HepG2 (cell line): ENCODE data around the gene CACNA1C. TPM values are rescaled to one million over a fixed set of nuclear protein-coding genes. Genes with fewer than 3 reads are reported as not detected.

Source experiments
- ATAC-seq: fragments of 200-7000 bp; cut with Tn5 transposase; 3 replicates; pipeline ENCODE4 v1.9.1; 2020; ENCODE audit warnings: mild to moderate bottlenecking, moderate library complexity
- BruUV-seq: library from RNA; stranded (reverse); fragments of 400-500 nt; replicated peaks from 2 replicates; lab custom pipeline; 2021; lab: Mats Ljungman, UMichigan
- CTCF ChIA-PET: fragments of 300-600 bp; formaldehyde crosslinking; extraction: SDS; loops from one replicate; lab custom pipeline; 2021; ENCODE audit warnings: low total read pairs, inconsistent platforms, low intra/inter-chr PET ratio; lab: Yijun Ruan, JAX
- POLR2A ChIA-PET: fragments of 350-600 bp; sonication (Branson Sonifier 250); formaldehyde crosslinking; loops from one replicate; lab custom pipeline; 2020; ENCODE audit warnings: antibody characterized with exemption, inconsistent platforms; lab: Yijun Ruan, JAX
- DNase-seq: peaks from one replicate; pipeline ENCODE4 v3.0.0-alpha.2; 2015; ENCODE audit warnings: low spot score
- FAIRE-seq: peaks from 3 replicates; lab custom pipeline; 2011; peaks lifted over from hg19 to GRCh38; lab: Jason Lieb, UNC
- H2AFZ ChIP-seq: one replicate; pipeline ENCODE4 v1.6.1; 2011; ENCODE audit warnings: low read length, inconsistent platforms
- H3K27ac ChIP-seq: fragments of 300-600 bp; 3 replicates; pipeline ENCODE4 v1.8.0; 2011; ENCODE audit warnings: mixed run types, mild to moderate bottlenecking, mixed read lengths, low read length, inconsistent platforms; ENCODE audit not compliant: insufficient read depth; ENCODE audit errors: extremely low read length
- H3K27me3 ChIP-seq, 2 experiments: fragments of 200-600 bp in 1 of 2; 2 replicates in 1 of 2; 3 replicates in 1 of 2; pipeline versions ENCODE4 v1.6.0 to v1.8.0; 2011; ENCODE audit warnings: low read length in 2 of 2, mild to moderate bottlenecking in 2 of 2, moderate library complexity in 2 of 2, inconsistent platforms in 1 of 2; ENCODE audit not compliant: insufficient read depth in 2 of 2, control insufficient read depth in 1 of 2
- H3K36me3 ChIP-seq, 2 experiments: fragments of 200-600 bp in 1 of 2; replicated peaks in 1 of 2; 2 replicates in 1 of 2; 3 replicates in 1 of 2; pipeline versions ENCODE4 v1.5.1 to v1.8.0; 2011; ENCODE audit warnings: low read length in 2 of 2, inconsistent platforms in 1 of 2; ENCODE audit not compliant: insufficient read depth in 2 of 2, control insufficient read depth in 1 of 2
- H3K4me1 ChIP-seq: 2 replicates; pipeline ENCODE4 v1.5.1; 2012; ENCODE audit warnings: low read length, inconsistent platforms; ENCODE audit not compliant: insufficient read depth
- H3K4me2 ChIP-seq: 2 replicates; pipeline ENCODE4 v1.6.0; 2011; ENCODE audit warnings: low read depth, low read length, inconsistent platforms
- H3K4me3 ChIP-seq, 3 experiments: fragments of 200-600 bp in 1 of 3; sonication (generic), shearing (Covaris generic) in 1 of 3; replicated peaks in 1 of 3; 2 replicates each; pipeline ENCODE4 v1.5.1; 2011 to 2016; ENCODE audit warnings: low read length in 3 of 3, inconsistent platforms in 2 of 3, low read depth in 2 of 3, mild to moderate bottlenecking in 2 of 3, control low read depth in 1 of 3, mixed read lengths in 1 of 3; ENCODE audit not compliant: insufficient read depth in 1 of 3
- H3K79me2 ChIP-seq: one replicate; pipeline ENCODE4 v1.6.1; 2011; ENCODE audit warnings: low read length, inconsistent platforms; ENCODE audit not compliant: insufficient read depth
- H3K9ac ChIP-seq: 2 replicates; pipeline ENCODE4 v1.6.0; 2011; ENCODE audit warnings: mild to moderate bottlenecking, low read depth, low read length, inconsistent platforms; ENCODE audit not compliant: insufficient read depth
- H3K9me3 ChIP-seq: 2 replicates; pipeline ENCODE4 v1.5.1; 2012; ENCODE audit warnings: mild to moderate bottlenecking, low read length
- H4K20me1 ChIP-seq: 2 replicates; pipeline ENCODE4 v1.6.0; 2011; ENCODE audit warnings: inconsistent platforms, mild to moderate bottlenecking, low read length, moderate library complexity; ENCODE audit not compliant: insufficient read depth
- BRCA1 ChIP-seq: sonication (generic); formaldehyde crosslinking; IDR thresholded peaks from 2 replicates; pipeline ENCODE4 v1.4.0; 2020; ENCODE audit warnings: missing genetic modification reagents
- FOXJ3 ChIP-seq: sonication (generic); formaldehyde crosslinking; IDR thresholded peaks from 2 replicates; pipeline ENCODE4 v1.4.0; 2020; ENCODE audit warnings: missing genetic modification reagents, mild to moderate bottlenecking, borderline replicate concordance
- GLI4 ChIP-seq: sonication (generic); formaldehyde crosslinking; IDR thresholded peaks from 2 replicates; pipeline ENCODE4 v1.5.1; 2020; ENCODE audit warnings: missing genetic modification reagents, mild to moderate bottlenecking, moderate library complexity, borderline replicate concordance
- GMEB1 ChIP-seq: sonication (generic); formaldehyde crosslinking; IDR thresholded peaks from 2 replicates; pipeline ENCODE4 v1.5.1; 2020; ENCODE audit warnings: missing genetic modification reagents, mild to moderate bottlenecking, borderline replicate concordance
- HNRNPLL ChIP-seq: fragments of 200-400 bp; formaldehyde crosslinking; IDR thresholded peaks from 2 replicates; pipeline ENCODE4 v1.6.1; 2017; ENCODE audit warnings: mild to moderate bottlenecking, low read depth, low read length; ENCODE audit not compliant: poor library complexity, severe bottlenecking
- NFE2L1 ChIP-seq: sonication (generic); formaldehyde crosslinking; IDR thresholded peaks from 2 replicates; pipeline ENCODE4 v1.4.0; 2020; ENCODE audit warnings: missing genetic modification reagents, mild to moderate bottlenecking, borderline replicate concordance
- NR2F1 ChIP-seq, 2 experiments: fragments of 450-650 bp in 1 of 2; formaldehyde crosslinking in 1 of 2; IDR thresholded peaks; 2 replicates each; pipeline versions ENCODE4 v1.5.0 to v1.6.1; 2016 to 2020; ENCODE audit warnings: mild to moderate bottlenecking in 1 of 2, missing compliant biosample characterization in 1 of 2, missing genetic modification reagents in 1 of 2, moderate library complexity in 1 of 2
- SALL2 ChIP-seq: sonication (generic); formaldehyde crosslinking; IDR thresholded peaks from 2 replicates; pipeline ENCODE4 v1.8.1; 2023; ENCODE audit warnings: mild to moderate bottlenecking, missing genetic modification reagents, inconsistent platforms
- YY1 ChIP-seq: IDR thresholded peaks from 2 replicates; pipeline ENCODE4 v1.6.1; 2011; ENCODE audit warnings: low read length, low read depth, moderate library complexity, mild to moderate bottlenecking; ENCODE audit not compliant: insufficient read depth, insufficient replicate concordance
- ZBTB43 ChIP-seq: sonication (generic); formaldehyde crosslinking; conservative IDR thresholded peaks from 2 replicates; pipeline ENCODE4 v1.4.0; 2020; ENCODE audit warnings: missing genetic modification reagents
- ZFP36 ChIP-seq: fragments of 150-350 bp; IDR thresholded peaks from 2 replicates; pipeline ENCODE4 v1.6.1; 2018; ENCODE audit warnings: borderline replicate concordance, low read length, low read depth; ENCODE audit not compliant: partially characterized antibody
- ZNF350 ChIP-seq: sonication (generic); formaldehyde crosslinking; IDR thresholded peaks from 2 replicates; pipeline ENCODE4 v1.4.0; 2020; ENCODE audit warnings: mild to moderate bottlenecking, low read depth, missing genetic modification reagents, borderline replicate concordance
- ZNF7 ChIP-seq: IDR thresholded peaks from 2 replicates; pipeline ENCODE4 v1.6.1; 2016; ENCODE audit warnings: missing biosample characterization, missing genetic modification reagents
- WGBS: methylation state at CpG from one replicate; pipeline ENCODE4 v1.1.6; 2017; ENCODE audit warnings: low lambda C conversion rate; 5-methylcytosine and 5-hydroxymethylcytosine counted together
- in situ Hi-C: cut with HindIII; loops from 2 replicates; pipeline ENCODE4 v1.10.0; 2017; ENCODE audit warnings: low pct_unique_long_range_greater_than_20kb; ENCODE audit not compliant: extremely low pct_ligation_motif_present
- intact Hi-C: fragments of 100-400 bp; cut with micrococcal nuclease; formaldehyde crosslinking; loops from one replicate; pipeline ENCODE4 v1.10.0; 2022; ENCODE audit not compliant: unreplicated experiment
- polyA plus RNA-seq, 8 experiments: library from polyadenylated mRNA; depleted of rRNA in 3 of 8; stranded (reverse) in 7 of 8; unstranded in 1 of 8; fragments of >200 nt; fragmentation: Illumina TruSeq in 4 of 8; extraction: Trizol in 4 of 8; gene quantifications; 2 replicates each; pipeline versions ENCODE4 v1.2.1 to v1.2.3, GENCODE V29; 2011 to 2016; ENCODE audit warnings: low read depth in 4 of 8, missing spikeins in 1 of 8, mixed read lengths in 1 of 8; ENCODE audit not compliant: insufficient read depth in 1 of 8
- total RNA-seq, 5 experiments: library from RNA; depleted of rRNA; stranded (reverse); fragments of >200 nt; fragmentation: Illumina TruSeq; extraction: Trizol; gene quantifications; 2 replicates each; pipeline ENCODE4 v1.2.3, GENCODE V29; 2016; ENCODE audit warnings: low read depth in 1 of 5
- TF ChIP-seq, protein P1 (sequence below): IDR thresholded peaks from 2 replicates; pipeline ENCODE4 v1.6.1; 2016; ENCODE audit warnings: low read depth, control low read depth

CACNA1C gene
- total and polyA plus RNA-seq, 2 of the 13 experiments (the other 11 are each of a cell fraction or from before 2014, with no cell fraction given) = not detected

- no peaks in the 10 kb centered on the region for H3K4me1 ChIP-seq
- no peak for TF ChIP-seq NFE2L1 (CRISPR knock-in tag)
- DNase-seq (no peak), FAIRE-seq (no peak), ATAC-seq (no peak)
- 53% methylated on average over 14 of the region's 17 CpGs for whole genome bisulfite sequencing
- no peak overlapping the region for H3K9ac ChIP-seq
- H3K27ac ChIP-seq = no peak overlapping the region
- no peak overlapping the region for H3K4me3 ChIP-seq
- H2AFZ ChIP-seq = no peak overlapping the region
- in situ Hi-C loops = no loop called here
- ChIA-PET POLR2A (no interaction called here), CTCF (no interaction called here)
- intact Hi-C loops = no loop called here
- no peaks in the 10 kb centered on the region for H3K79me2 ChIP-seq
- peaks cover 3 to 64% of the 10 kb centered on the region in 2 experiments; a peak in 4 of 5 replicates for H3K27me3 ChIP-seq
- no peaks in the 10 kb centered on the region for H3K36me3 ChIP-seq
- no peaks in the 10 kb centered on the region for H3K9me3 ChIP-seq
- H4K20me1 ChIP-seq = no peaks in the 10 kb centered on the region
- no peak overlapping the region for H3K4me2 ChIP-seq
- BruUV-seq = no TSS peak
Measured at GRCh38 chr12:2668816-2669215, 616.0 kb downstream of the CACNA1C start.

GRCh38 chr12:2669560-2669959, 616.8 kb downstream of the CACNA1C start:
- H3K9me3 ChIP-seq = no peaks in the 10 kb centered on the region
- H3K4me2 ChIP-seq = no peak overlapping the region
- no peak overlapping the region for H3K4me3 ChIP-seq
- H3K79me2 ChIP-seq = no peaks in the 10 kb centered on the region
- no peak overlapping the region for H3K9ac ChIP-seq
- no peak overlapping the region for H3K27ac ChIP-seq
- FAIRE-seq (no peak), DNase-seq (no peak), ATAC-seq (no peak)
- no peaks in the 10 kb centered on the region for H4K20me1 ChIP-seq
- CTCF ChIA-PET = no interaction called here
- intact Hi-C loops (no loop called here), in situ Hi-C loops (no loop called here)
- peaks cover 3 to 71% of the 10 kb centered on the region in 2 experiments; a peak in 4 of 5 replicates for H3K27me3 ChIP-seq
- BruUV-seq = no TSS peak
- WGBS = 48% methylated on average over 5 of the region's 8 CpGs
- no peaks in the 10 kb centered on the region for H3K4me1 ChIP-seq
- H3K36me3 ChIP-seq = no peaks in the 10 kb centered on the region
- POLR2A ChIA-PET = no interaction called here
- H2AFZ ChIP-seq = no peak overlapping the region
- TF ChIP-seq ZFP36 = no peak
- no peak for TF ChIP-seq NR2F1 (CRISPR knock-in tag; IDR thresholded peaks at IDR 0.05)
- TF ChIP-seq HNRNPLL = no peak
- no peak for TF ChIP-seq BRCA1 (CRISPR knock-in tag)
- TF ChIP-seq ZNF7 (CRISPR knock-in tag) = no peak
- TF ChIP-seq FOXJ3 = no peak
- TF ChIP-seq SALL2 = no peak
- TF ChIP-seq, protein P1, sequence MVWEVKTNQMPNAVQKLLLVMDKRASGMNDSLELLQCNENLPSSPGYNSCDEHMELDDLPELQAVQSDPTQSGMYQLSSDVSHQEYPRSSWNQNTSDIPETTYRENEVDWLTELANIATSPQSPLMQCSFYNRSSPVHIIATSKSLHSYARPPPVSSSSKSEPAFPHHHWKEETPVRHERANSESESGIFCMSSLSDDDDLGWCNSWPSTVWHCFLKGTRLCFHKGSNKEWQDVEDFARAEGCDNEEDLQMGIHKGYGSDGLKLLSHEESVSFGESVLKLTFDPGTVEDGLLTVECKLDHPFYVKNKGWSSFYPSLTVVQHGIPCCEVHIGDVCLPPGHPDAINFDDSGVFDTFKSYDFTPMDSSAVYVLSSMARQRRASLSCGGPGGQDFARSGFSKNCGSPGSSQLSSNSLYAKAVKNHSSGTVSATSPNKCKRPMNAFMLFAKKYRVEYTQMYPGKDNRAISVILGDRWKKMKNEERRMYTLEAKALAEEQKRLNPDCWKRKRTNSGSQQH (CRISPR knock-in tag) = no peak
- no peak for TF ChIP-seq ZNF350
- TF ChIP-seq ZBTB43 (CRISPR knock-in tag) = no peak
- no peak for TF ChIP-seq GMEB1 (CRISPR knock-in tag)
- TF ChIP-seq GLI4 (CRISPR knock-in tag) = no peak
- TF ChIP-seq YY1 = no peak
